BLaER1 treated with 17β-estradiol and CSF1 and Interleukin-3, amounts not matched to agents 10 nM and 100 nM (cell line): ENCODE data around the gene GLP1R.
A peak's percentile ranks its signal among the peaks of the same experiment; 100 is the strongest.

Experiments used
- H3K27ac ChIP-seq, 11 experiments: shearing (Covaris generic); formaldehyde crosslinking; 2 replicates each; pipeline ENCODE4 v1.8.1; 2022
- H3K27me3 ChIP-seq, 11 experiments: shearing (Covaris generic); formaldehyde crosslinking; 2 replicates each; pipeline ENCODE4 v1.8.1; 2022
- H3K36me3 ChIP-seq, 11 experiments: shearing (Covaris generic); formaldehyde crosslinking; 2 replicates each; pipeline ENCODE4 v1.8.1; 2022
- H3K4me1 ChIP-seq, 10 experiments: shearing (Covaris generic); formaldehyde crosslinking; 2 replicates each; pipeline ENCODE4 v1.8.1; 2022
- H3K4me2 ChIP-seq, 11 experiments: shearing (Covaris generic); formaldehyde crosslinking; 2 replicates each; pipeline ENCODE4 v1.8.1; 2022
- H3K4me3 ChIP-seq, 10 experiments: shearing (Covaris generic); formaldehyde crosslinking; 2 replicates each; pipeline ENCODE4 v1.8.1; 2022
- H3K9ac ChIP-seq, 11 experiments: shearing (Covaris generic); formaldehyde crosslinking; 2 replicates each; pipeline ENCODE4 v1.8.1; 2022
- H3K9me3 ChIP-seq, 11 experiments: shearing (Covaris generic); formaldehyde crosslinking; replicated peaks in 1 of 11; 2 replicates each; pipeline ENCODE4 v1.8.1; 2022
- H4K20me1 ChIP-seq, 11 experiments: shearing (Covaris generic); formaldehyde crosslinking; 2 replicates each; pipeline ENCODE4 v1.8.1; 2022
- Cebpa-rat ChIP-seq, 11 experiments: shearing (Covaris generic); IDR thresholded peaks; 2 replicates each; pipeline ENCODE4 v1.8.1; 2022

GLP1R gene

DNA sequence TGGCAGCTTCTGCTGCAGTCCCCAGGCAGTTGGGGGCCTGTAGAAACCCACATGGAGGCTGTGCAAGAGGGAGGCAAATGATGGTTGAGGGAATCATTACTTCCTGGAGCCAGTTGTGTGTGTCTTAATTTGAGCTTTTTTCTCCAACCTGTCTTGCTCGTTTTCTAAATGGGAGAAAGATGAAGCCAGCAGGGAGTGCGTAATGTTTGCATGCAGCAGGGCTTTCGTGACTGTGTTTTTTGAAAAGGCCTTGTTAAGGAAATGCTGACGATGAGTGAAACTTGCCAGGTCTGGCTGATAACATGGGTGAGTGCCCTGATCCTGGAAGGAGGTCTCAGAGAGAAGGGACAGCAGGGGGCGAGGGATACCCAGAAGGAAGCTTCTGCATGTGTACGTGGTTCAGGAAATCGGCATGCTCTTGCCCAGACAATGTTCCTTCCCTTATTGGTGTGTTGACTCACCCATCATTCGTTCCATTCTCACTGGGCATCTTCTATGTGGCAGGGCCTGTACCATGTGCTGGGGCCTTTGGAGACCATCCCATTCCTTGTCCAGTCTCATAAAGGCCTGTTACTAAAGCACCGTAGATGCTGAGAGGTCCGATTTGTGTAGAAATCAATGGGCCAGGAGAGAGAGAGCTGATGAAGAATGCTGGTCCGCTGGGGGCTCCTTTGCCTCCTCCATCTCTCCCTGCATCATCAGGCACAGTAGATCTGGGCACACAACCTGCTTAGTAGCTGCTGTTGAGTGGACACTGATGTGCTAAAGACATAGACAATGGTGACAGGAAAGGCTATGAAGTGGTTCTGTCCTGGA is 27.4 kb downstream of the GLP1R start:
- H3K9me3 ChIP-seq: no peaks in the 10 kb centered on the region
- H3K27ac ChIP-seq: no peak overlapping the region
- peaks cover 0 to 9% (median 0%) of the 10 kb centered on the region in 10 experiments; a peak in 3 of 20 replicates for H3K4me1 ChIP-seq
- no peak overlapping the region for H3K4me3 ChIP-seq
- no peaks in the 10 kb centered on the region for H4K20me1 ChIP-seq
- H3K4me2 ChIP-seq: no peak overlapping the region; a peak in 1 of 22 replicates
- no peak overlapping the region for H3K9ac ChIP-seq
- no peak for TF ChIP-seq Cebpa-rat (IDR thresholded peaks at IDR 0.05)
- no peaks in the 10 kb centered on the region for H3K27me3 ChIP-seq
- H3K36me3 ChIP-seq: no peaks in the 10 kb centered on the region

GRCh38 chr6:39076623-39077535 is 28.3 kb downstream of the GLP1R start:
- no peaks in the 10 kb centered on the region for H3K36me3 ChIP-seq
- no peaks in the 10 kb centered on the region for H3K9me3 ChIP-seq
- no peak overlapping the region for H3K4me3 ChIP-seq
- peaks cover 0 to 9% (median 0%) of the 10 kb centered on the region in 10 experiments; a peak in 3 of 20 replicates for H3K4me1 ChIP-seq
- no peaks in the 10 kb centered on the region for H4K20me1 ChIP-seq
- no peak overlapping the region for H3K9ac ChIP-seq
- TF ChIP-seq Cebpa-rat (IDR thresholded peaks at IDR 0.05): no peak
- H3K27ac ChIP-seq: no peak overlapping the region
- H3K4me2 ChIP-seq: peak overlapping the region in 2 of 11 experiments; percentile 12 to 30; a peak in 4 of 22 replicates
- no peaks in the 10 kb centered on the region for H3K27me3 ChIP-seq

- H4K20me1 ChIP-seq: peaks cover 0 to 2% (median 0%) of the 10 kb centered on the region in 11 experiments; a peak in 1 of 22 replicates
- no peak for TF ChIP-seq Cebpa-rat (IDR thresholded peaks at IDR 0.05)
Measured at GRCh38 chr6:39077882-39078594, 29.5 kb downstream of the GLP1R start.

GRCh38 chr6:39078695-39079094 is 30.1 kb downstream of the GLP1R start:
- Histone ChIP-seq H3K27me3 (no peaks in the 10 kb centered on the region), H3K4me1 (peaks cover 0 to 9% (median 0%) of the 10 kb centered on the region in 10 experiments; a peak in 3 of 20 replicates), H4K20me1 (peaks cover 0 to 6% (median 0%) of the 10 kb centered on the region in 11 experiments; a peak in 1 of 22 replicates), H3K4me3 (no peak overlapping the region), H3K27ac (no peak overlapping the region), H3K4me2 (no peak overlapping the region), H3K9me3 (no peaks in the 10 kb centered on the region), H3K36me3 (no peaks in the 10 kb centered on the region), H3K9ac (no peak overlapping the region)
- no peak for TF ChIP-seq Cebpa-rat (IDR thresholded peaks at IDR 0.05)

More at GRCh38 chr6:39077882-39078594, 29.5 kb downstream of the GLP1R start:
- no peak overlapping the region for H3K27ac ChIP-seq
- no peak overlapping the region for H3K4me2 ChIP-seq
- no peak overlapping the region for H3K4me3 ChIP-seq
- no peaks in the 10 kb centered on the region for H3K9me3 ChIP-seq
- no peaks in the 10 kb centered on the region for H3K27me3 ChIP-seq
- peaks cover 0 to 9% (median 0%) of the 10 kb centered on the region in 10 experiments; a peak in 3 of 20 replicates for H3K4me1 ChIP-seq
- H3K36me3 ChIP-seq: no peaks in the 10 kb centered on the region
- H3K9ac ChIP-seq: no peak overlapping the region

DNA sequence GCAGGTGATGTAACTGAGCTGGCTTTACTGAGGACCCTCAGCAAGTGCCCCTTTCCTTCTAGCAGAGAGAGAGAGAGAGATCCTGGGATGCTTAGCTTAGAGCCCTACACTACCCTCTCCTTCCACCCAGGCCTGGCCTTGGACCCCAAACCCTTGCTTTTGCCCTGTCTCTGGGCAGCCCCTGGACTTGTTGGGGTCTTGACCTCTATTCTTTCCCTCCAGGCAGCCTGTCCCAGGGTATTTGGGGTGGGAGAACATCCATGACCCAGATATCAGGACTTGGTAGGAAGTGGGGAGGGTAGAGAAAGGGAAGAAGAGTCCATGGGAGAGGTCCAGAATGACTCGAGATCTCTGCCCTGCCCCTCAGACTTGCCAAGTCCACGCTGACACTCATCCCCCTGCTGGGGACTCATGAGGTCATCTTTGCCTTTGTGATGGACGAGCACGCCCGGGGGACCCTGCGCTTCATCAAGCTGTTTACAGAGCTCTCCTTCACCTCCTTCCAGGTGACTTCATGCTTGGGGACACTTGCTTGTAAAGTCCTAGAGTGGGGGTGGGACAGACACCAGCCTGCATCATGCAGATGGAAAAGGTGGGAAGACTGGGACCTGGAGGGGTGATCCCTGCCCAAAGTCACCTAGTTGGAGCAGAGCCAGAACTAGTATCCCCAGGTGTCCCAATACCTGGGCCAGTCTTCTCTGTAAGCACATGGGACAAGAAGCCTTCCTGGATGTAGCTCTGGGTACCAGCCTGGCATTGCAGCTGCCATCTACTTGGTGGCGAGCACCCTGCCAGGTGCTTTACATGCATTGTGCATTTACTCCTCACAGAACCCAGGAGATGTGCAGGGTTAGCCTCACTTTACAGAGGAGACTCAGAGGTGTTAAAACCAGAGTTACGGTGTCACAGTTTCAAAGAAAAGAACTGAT is 30.9 kb downstream of the GLP1R start:
- Histone ChIP-seq H3K4me1 (peaks cover 0 to 12% (median 2%) of the 10 kb centered on the region in 10 experiments; a peak in 12 of 20 replicates), H3K36me3 (no peaks in the 10 kb centered on the region), H3K9me3 (no peaks in the 10 kb centered on the region), H3K4me2 (no peak overlapping the region), H3K9ac (no peak overlapping the region), H3K27ac (no peak overlapping the region), H3K4me3 (no peak overlapping the region), H4K20me1 (peaks cover 0 to 6% (median 0%) of the 10 kb centered on the region in 11 experiments; a peak in 1 of 22 replicates), H3K27me3 (no peaks in the 10 kb centered on the region)
- no peak for TF ChIP-seq Cebpa-rat (IDR thresholded peaks at IDR 0.05)

DNA sequence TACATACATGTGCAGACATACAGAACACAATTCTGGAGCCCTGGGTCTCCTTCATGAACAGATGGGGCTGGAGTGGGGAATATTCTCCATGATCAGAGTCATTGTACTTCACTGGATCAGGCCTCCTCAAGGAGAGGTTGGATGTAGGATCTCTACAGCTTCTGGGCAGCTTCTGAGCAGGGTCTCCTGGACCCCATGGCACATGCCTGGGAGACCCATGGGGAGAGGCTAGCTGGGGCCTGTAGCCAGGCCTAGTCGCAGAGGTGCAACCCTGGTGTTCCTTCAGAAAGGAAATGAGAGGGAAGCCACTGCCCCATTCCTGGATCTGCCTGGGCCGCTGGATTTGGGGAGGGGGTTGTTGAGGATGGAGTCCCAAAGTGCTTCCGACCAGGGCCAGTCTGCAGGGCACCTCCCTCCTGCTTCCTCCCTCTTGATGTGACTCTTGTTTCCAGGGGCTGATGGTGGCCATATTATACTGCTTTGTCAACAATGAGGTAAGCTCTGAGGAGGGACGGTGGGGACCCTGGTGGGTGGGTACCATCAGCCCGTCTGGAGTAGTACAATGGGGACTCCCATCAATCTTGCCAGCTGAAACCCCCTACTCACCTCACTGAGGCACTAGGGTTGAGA is 31.8 kb downstream of the GLP1R start:
- no peaks in the 10 kb centered on the region for H3K36me3 ChIP-seq
- no peak for TF ChIP-seq Cebpa-rat (IDR thresholded peaks at IDR 0.05)
- H4K20me1 ChIP-seq: peaks cover 0 to 6% (median 0%) of the 10 kb centered on the region in 11 experiments; a peak in 1 of 22 replicates
- H3K4me1 ChIP-seq: peaks cover 0 to 21% (median 11%) of the 10 kb centered on the region in 10 experiments; a peak in 14 of 20 replicates
- H3K4me2 ChIP-seq: no peak overlapping the region
- no peak overlapping the region for H3K27ac ChIP-seq
- H3K27me3 ChIP-seq: no peaks in the 10 kb centered on the region
- H3K9me3 ChIP-seq: no peaks in the 10 kb centered on the region
- no peak overlapping the region for H3K9ac ChIP-seq
- H3K4me3 ChIP-seq: no peak overlapping the region

GRCh38 chr6:39082310-39082709 is 33.7 kb downstream of the GLP1R start:
- Histone ChIP-seq H4K20me1 (peaks cover 0 to 6% (median 0%) of the 10 kb centered on the region in 11 experiments; a peak in 1 of 22 replicates), H3K27ac (no peak overlapping the region), H3K4me2 (no peak overlapping the region), H3K9me3 (no peaks in the 10 kb centered on the region), H3K9ac (no peak overlapping the region), H3K27me3 (no peaks in the 10 kb centered on the region), H3K4me3 (no peak overlapping the region), H3K4me1 (peaks cover 0 to 25% (median 19%) of the 10 kb centered on the region in 10 experiments; a peak in 14 of 20 replicates), H3K36me3 (no peaks in the 10 kb centered on the region)
- no peak for TF ChIP-seq Cebpa-rat (IDR thresholded peaks at IDR 0.05)
